Upper lobe of left lung (tissue), 6 donors: Measurements from ENCODE around the gene ITIH2. TPM values are rescaled to one million over a fixed set of nuclear protein-coding genes. Genes with fewer than 3 reads are reported as not detected.
"Not testable (repeated sequence)": the region's sequence is repeated elsewhere in the genome, so short reads cannot be mapped to it uniquely, and the experiment has no call there.

Experiments used
- ATAC-seq, 2 donors: fragments of 200-7000 bp; cut with Tn5 transposase; one replicate each; pipeline ENCODE4 v1.9.1; 2022; ENCODE audit warnings: mild to moderate bottlenecking in 2 of 2, moderate library complexity in 2 of 2; ENCODE audit not compliant: low FRiP score in 2 of 2
- DNase-seq, 2 donors: peaks; one replicate each; pipeline ENCODE4 v3.0.0-alpha.2; 2019 to 2020
- H3K27ac ChIP-seq, 4 donors: fragments of 200-600 bp; sonication (generic); one replicate each; pipeline ENCODE4 v1.5.1; 2016 to 2019
- H3K27me3 ChIP-seq, 4 donors: fragments of 200-600 bp; sonication (generic); one replicate each; pipeline ENCODE4 v1.5.1; 2017 to 2019
- H3K36me3 ChIP-seq, 4 donors: fragments of 200-600 bp; sonication (generic); one replicate each; pipeline ENCODE4 v1.5.1; 2016 to 2019
- H3K4me1 ChIP-seq, 4 donors: fragments of 200-600 bp; sonication (generic); one replicate each; pipeline ENCODE4 v1.5.1; 2018 to 2019
- H3K4me3 ChIP-seq, 4 donors: fragments of 200-600 bp; sonication (generic); one replicate each; pipeline ENCODE4 v1.5.1; 2017 to 2019; ENCODE audit warnings: mild to moderate bottlenecking in 2 of 4, moderate library complexity in 1 of 4
- H3K9me3 ChIP-seq, 4 donors: fragments of 200-600 bp; sonication (generic); one replicate each; pipeline ENCODE4 v1.5.1; 2018 to 2019
- CTCF ChIP-seq, 6 experiments: fragments of 450-650 bp in 4 of 6; fragments of 200-600 bp in 2 of 6; sonication (generic) in 2 of 6; IDR thresholded peaks; one replicate each; pipeline ENCODE4 v1.5.1; 2016 to 2019; ENCODE audit warnings: antibody characterized with exemption in 6 of 6
- EP300 ChIP-seq, 4 donors: sonication (generic); formaldehyde crosslinking; IDR thresholded peaks; one replicate each; pipeline ENCODE4 v1.5.1; 2017; ENCODE audit warnings: antibody characterized with exemption in 4 of 4, control low read depth in 2 of 4
- POLR2A ChIP-seq, 4 donors: fragments of 450-650 bp; IDR thresholded peaks; one replicate each; pipeline ENCODE4 v1.5.1; 2016 to 2017; ENCODE audit warnings: antibody characterized with exemption in 4 of 4, mild to moderate bottlenecking in 2 of 4
- POLR2AphosphoS5 ChIP-seq, 2 donors: sonication (generic); formaldehyde crosslinking; IDR thresholded peaks; one replicate each; pipeline ENCODE4 v1.5.1; 2017; ENCODE audit warnings: antibody characterized with exemption in 2 of 2
- WGBS, 2 donors: methylation state at CpG; one replicate each; pipeline ENCODE4 v1.1.5; 2017 to 2018; 5-methylcytosine and 5-hydroxymethylcytosine counted together
- total RNA-seq, 6 donors: library from RNA; depleted of rRNA in 4 of 6; stranded (reverse); fragments of >200 nt in 4 of 6; gene quantifications; one replicate each; pipeline versions ENCODE4 v1.1.0 to v1.2.1, GENCODE V29; 2016 to 2021
- donor health status: DM: no; HTN: no; CAD: no; lungs with moderate emphysema.
- donor health status: DM: no; HTN: yes; CAD: no; lungs with severe emphysema.

The ITIH2 gene
- total RNA-seq, 6 donors from 2014 or later = 0.61 to 1.5 (median 0.61) TPM; not detected in 3

- peaks cover 0 to 8% (median 2%) of the 10 kb centered on the region in 4 donors for H3K27me3 ChIP-seq
- WGBS, 2 donors = 91 to 92% methylated on average over 3 of the region's 3 CpGs
- peaks cover 0 to 23% (median 8%) of the 10 kb centered on the region in 4 donors for H3K4me1 ChIP-seq
- ATAC-seq (no peak), DNase-seq (no peak)
- TF ChIP-seq CTCF (IDR thresholded peaks at IDR 0.05) (no peak), EP300 (IDR thresholded peaks at IDR 0.05) (no peak), POLR2AphosphoS5 (IDR thresholded peaks at IDR 0.05) (no peak), POLR2A (IDR thresholded peaks at IDR 0.05) (no peak)
- H3K36me3 ChIP-seq = no peaks in the 10 kb centered on the region
- no peaks in the 10 kb centered on the region for H3K9me3 ChIP-seq
- H3K4me3 ChIP-seq = no peak overlapping the region
- no peak overlapping the region for H3K27ac ChIP-seq
Observed at GRCh38 chr10:7670157-7670556, 33.0 kb upstream of the ITIH2 start.

GRCh38 chr10:7672341-7673134 lies 30.6 kb upstream of the ITIH2 start:
- DNase-seq = no peak

GRCh38 chr10:7679256-7679655 lies 23.9 kb upstream of the ITIH2 start:
- H3K4me3 ChIP-seq = no peak overlapping the region
- H3K27ac ChIP-seq = no peak overlapping the region
- no peaks in the 10 kb centered on the region for H3K4me1 ChIP-seq
- DNase-seq (no peak), ATAC-seq (no peak)
- TF ChIP-seq CTCF (IDR thresholded peaks at IDR 0.05) (no peak), POLR2AphosphoS5 (IDR thresholded peaks at IDR 0.05) (no peak), POLR2A (IDR thresholded peaks at IDR 0.05) (no peak), EP300 (IDR thresholded peaks at IDR 0.05) (no peak)
- H3K36me3 ChIP-seq = no peaks in the 10 kb centered on the region
- 86 to 91% methylated on average over 1 of the region's 1 CpG for WGBS, 2 donors
- no peaks in the 10 kb centered on the region for H3K27me3 ChIP-seq
- no peaks in the 10 kb centered on the region for H3K9me3 ChIP-seq

More at GRCh38 chr10:7672341-7673134, 30.6 kb upstream of the ITIH2 start:
- WGBS, 2 donors = 83 to 87% methylated on average over 23 of the region's 23 CpGs
- H3K36me3 ChIP-seq = no peaks in the 10 kb centered on the region
- H3K27me3 ChIP-seq = no peaks in the 10 kb centered on the region
- no peak for TF ChIP-seq EP300 (IDR thresholded peaks at IDR 0.05)
- no peak for TF ChIP-seq POLR2A (IDR thresholded peaks at IDR 0.05)
- no peak for TF ChIP-seq POLR2AphosphoS5 (IDR thresholded peaks at IDR 0.05)
- TF ChIP-seq CTCF (IDR thresholded peaks at IDR 0.05) = no peak
- peaks cover 0 to 4% (median 0%) of the 10 kb centered on the region in 4 donors for H3K4me1 ChIP-seq
- H3K9me3 ChIP-seq = no peaks in the 10 kb centered on the region
- H3K4me3 ChIP-seq = no peak overlapping the region
- no peak overlapping the region for H3K27ac ChIP-seq
- ATAC-seq = no peak

GRCh38 chr10:7680078-7680477 lies 23.0 kb upstream of the ITIH2 start:
- not testable (repeated sequence) for H3K27me3 ChIP-seq, H3K27ac ChIP-seq, DNase-seq, H3K4me1 ChIP-seq, ATAC-seq, H3K4me3 ChIP-seq, H3K36me3 ChIP-seq, H3K9me3 ChIP-seq
- 79 to 84% methylated on average over 5 of the region's 5 CpGs for WGBS, 2 donors

GRCh38 chr10:7686351-7687171 lies 16.6 kb upstream of the ITIH2 start:
- Histone ChIP-seq H3K36me3 (no peaks in the 10 kb centered on the region), H3K4me1 (peaks cover 0 to 10% (median 4%) of the 10 kb centered on the region in 4 donors), H3K27ac (no peak overlapping the region), H3K4me3 (no peak overlapping the region), H3K27me3 (no peaks in the 10 kb centered on the region), H3K9me3 (peaks cover 0 to 5% (median 0%) of the 10 kb centered on the region in 4 donors)
- no peak for TF ChIP-seq EP300 (IDR thresholded peaks at IDR 0.05)
- no peak for TF ChIP-seq POLR2AphosphoS5 (IDR thresholded peaks at IDR 0.05)
- no peak for TF ChIP-seq POLR2A (IDR thresholded peaks at IDR 0.05)
- no peak for TF ChIP-seq CTCF (IDR thresholded peaks at IDR 0.05)
- ATAC-seq (peak; percentile 44 to 60), DNase-seq (peak in 1 of 2 donors; percentile 52)
- whole genome bisulfite sequencing, 2 donors = 59 to 63% methylated on average over 13 of the region's 13 CpGs
